HG02943 (cell line): ENCODE results near the gene SCAF11.

ENCODE experiments used
- ATAC-seq: cut with Tn5 transposase; IDR thresholded peaks from one replicate; pipeline ENCODE4 v1.9.1; 2021; ENCODE audit warnings: mild to moderate bottlenecking, low read depth, moderate library complexity; ENCODE audit not compliant: unreplicated experiment

Gene SCAF11

GRCh38 chr12:45981075-45981837, 9.1 kb downstream of the SCAF11 start:
- no peak for ATAC-seq

- ATAC-seq: no peak
Observed at GRCh38 chr12:45980540-45980939, 9.8 kb downstream of the SCAF11 start.

- ATAC-seq: no peak
Observed at GRCh38 chr12:45978108-45978507, 12.3 kb downstream of the SCAF11 start.

GRCh38 chr12:45977620-45978019, 12.8 kb downstream of the SCAF11 start:
- no peak for ATAC-seq

GRCh38 chr12:45975506-45975905, 14.9 kb downstream of the SCAF11 start:
- ATAC-seq: no peak

GRCh38 chr12:45974883-45975282, 15.5 kb downstream of the SCAF11 start:
- ATAC-seq: no peak

- no peak for ATAC-seq
Observed at GRCh38 chr12:45974171-45974719, 16.1 kb downstream of the SCAF11 start.

- no peak for ATAC-seq
Observed at GRCh38 chr12:45973526-45973925, 16.8 kb downstream of the SCAF11 start.

- ATAC-seq: no peak
Observed at GRCh38 chr12:45970391-45970790, 20.0 kb downstream of the SCAF11 start.

GRCh38 chr12:45969084-45969483, 21.3 kb downstream of the SCAF11 start:
- no peak for ATAC-seq

- ATAC-seq: no peak
Observed at GRCh38 chr12:45966486-45966885, 23.9 kb downstream of the SCAF11 start.

- ATAC-seq: no peak
Observed at GRCh38 chr12:45962553-45963325, 27.6 kb downstream of the SCAF11 start.

- ATAC-seq: no peak
Observed at GRCh38 chr12:45959728-45960127, 30.6 kb downstream of the SCAF11 start.

- ATAC-seq: no peak
Observed at GRCh38 chr12:45959025-45959424, 31.3 kb downstream of the SCAF11 start.

GRCh38 chr12:45948546-45948945, 41.8 kb downstream of the SCAF11 start:
- no peak for ATAC-seq

- ATAC-seq: no peak
Observed at GRCh38 chr12:45946435-45946834, 43.9 kb downstream of the SCAF11 start.

GRCh38 chr12:45944771-45945170, 45.6 kb downstream of the SCAF11 start:
- no peak for ATAC-seq

- no peak for ATAC-seq
Observed at GRCh38 chr12:45939759-45940158, 50.6 kb downstream of the SCAF11 start.

- ATAC-seq: no peak
Observed at GRCh38 chr12:45938566-45938965, 51.8 kb downstream of the SCAF11 start.

GRCh38 chr12:45934956-45935355, 55.4 kb downstream of the SCAF11 start:
- ATAC-seq: no peak

GRCh38 chr12:45933504-45933903, 56.9 kb downstream of the SCAF11 start:
- ATAC-seq: no peak

- ATAC-seq: no peak
Observed at GRCh38 chr12:45930369-45930768, 60.0 kb downstream of the SCAF11 start.
